HL-60/S4 (cell line): Measurements from ENCODE around the gene STX5.
"Not testable (repeated sequence)": the region's sequence is repeated elsewhere in the genome, so short reads cannot be mapped to it uniquely, and the experiment has no call there.

Experiments
- in situ Hi-C: fragments of 300-500 bp; cut with MboI; formaldehyde crosslinking; loops from 2 replicates; pipeline ENCODE4 v1.14.3; 2022; ENCODE audit warnings: low sequenced_read_pairs

STX5 gene

GRCh38 chr11:62788991-62789390, 42.9 kb downstream of the STX5 start:
- in situ Hi-C loops: no loop called here

GRCh38 chr11:62787005-62787759, 44.7 kb downstream of the STX5 start, which contains the start of gene TMEM179B:
Gene TMEM179B, plus strand, starts transcription at chr11:62787402. Its CDS starts 30 bp downstream, at chr11:62787432.
- in situ Hi-C loops: no loop called here

- in situ Hi-C loops: no loop called here
Observed at GRCh38 chr11:62786318-62787004, 45.4 kb downstream of the STX5 start.

GRCh38 chr11:62782753-62783152, 49.1 kb downstream of the STX5 start:
- in situ Hi-C loops: no loop called here

- in situ Hi-C loops: no loop called here
Observed at GRCh38 chr11:62778441-62778840, 53.4 kb downstream of the STX5 start.

GRCh38 chr11:62777389-62777788, 54.5 kb downstream of the STX5 start:
- in situ Hi-C loops: no loop called here

- in situ Hi-C loops: no loop called here
Observed at GRCh38 chr11:62775646-62776045, 56.2 kb downstream of the STX5 start.

GRCh38 chr11:62774407-62774806, 57.4 kb downstream of the STX5 start:
- in situ Hi-C loops: no loop called here

- in situ Hi-C loops: no loop called here
Observed at GRCh38 chr11:62771144-62772021, 60.5 kb downstream of the STX5 start, which contains the start of gene TAF6L. Gene TAF6L, plus strand, starts transcription at chr11:62771396. Its CDS starts 4,388 bp downstream, at chr11:62775784.

GRCh38 chr11:62770778-62771143, 61.1 kb downstream of the STX5 start:
- in situ Hi-C loops: no loop called here

GRCh38 chr11:62760867-62761227, 71.0 kb downstream of the STX5 start:
- in situ Hi-C loops: not testable (repeated sequence)

GRCh38 chr11:62757846-62758788, 73.7 kb downstream of the STX5 start:
- in situ Hi-C loops: no loop called here
